Stimulated activated CD8-positive, alpha-beta memory T cell treated with anti-CD3 and anti-CD28 coated beads, Interleukin-15, amount 100 ng/mL, for 1 hour (primary cell): ENCODE measurements around the gene ADAR.
A peak's percentile ranks its signal among the peaks of the same experiment; 100 is the strongest.

ENCODE experiments used
- DNase-seq: peaks from one replicate; pipeline ENCODE4 v3.0.0-alpha.2; 2020; ENCODE audit warnings: low read depth

The ADAR gene

DNA sequence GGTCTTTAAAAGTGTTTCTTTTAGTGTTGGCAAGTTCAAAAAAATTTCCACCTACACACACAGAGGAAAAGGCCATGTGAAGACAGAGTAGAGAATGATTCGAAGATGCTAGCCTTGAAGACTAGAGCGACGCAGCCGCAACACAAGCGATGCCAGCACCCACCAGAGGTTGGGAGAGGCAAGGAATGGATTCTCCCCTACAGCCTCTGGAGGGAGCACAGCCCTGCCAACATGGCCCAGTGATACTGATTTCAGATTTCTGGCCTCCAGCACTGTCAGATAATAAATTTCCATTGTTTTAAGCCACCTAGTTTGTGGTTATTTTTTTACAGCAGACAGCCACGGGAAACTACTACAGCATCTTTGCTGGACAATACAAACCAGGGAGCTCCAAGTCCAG, 6.9 kb upstream of the ADAR start:
- no peak for DNase-seq

DNA sequence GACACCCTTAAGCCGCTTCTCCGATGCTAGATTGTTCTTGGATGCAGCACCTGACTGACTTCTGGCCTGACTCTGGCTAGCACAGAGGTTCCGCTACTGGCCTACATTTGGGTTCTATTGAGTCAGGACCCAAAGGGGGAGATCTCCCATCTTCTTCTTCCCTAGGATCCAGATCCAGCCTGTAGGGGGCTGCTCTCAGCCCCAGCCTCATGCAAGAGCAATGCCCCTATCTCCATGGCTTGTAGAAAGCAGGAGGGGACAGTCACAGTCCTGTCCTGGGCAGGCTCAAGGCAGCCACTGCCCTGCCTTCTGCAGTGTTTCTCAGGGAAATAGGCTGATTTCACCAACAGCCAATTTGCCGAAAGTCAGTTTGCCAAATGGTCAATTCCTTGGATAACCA, 6.3 kb upstream of the ADAR start:
- no peak for DNase-seq

DNA sequence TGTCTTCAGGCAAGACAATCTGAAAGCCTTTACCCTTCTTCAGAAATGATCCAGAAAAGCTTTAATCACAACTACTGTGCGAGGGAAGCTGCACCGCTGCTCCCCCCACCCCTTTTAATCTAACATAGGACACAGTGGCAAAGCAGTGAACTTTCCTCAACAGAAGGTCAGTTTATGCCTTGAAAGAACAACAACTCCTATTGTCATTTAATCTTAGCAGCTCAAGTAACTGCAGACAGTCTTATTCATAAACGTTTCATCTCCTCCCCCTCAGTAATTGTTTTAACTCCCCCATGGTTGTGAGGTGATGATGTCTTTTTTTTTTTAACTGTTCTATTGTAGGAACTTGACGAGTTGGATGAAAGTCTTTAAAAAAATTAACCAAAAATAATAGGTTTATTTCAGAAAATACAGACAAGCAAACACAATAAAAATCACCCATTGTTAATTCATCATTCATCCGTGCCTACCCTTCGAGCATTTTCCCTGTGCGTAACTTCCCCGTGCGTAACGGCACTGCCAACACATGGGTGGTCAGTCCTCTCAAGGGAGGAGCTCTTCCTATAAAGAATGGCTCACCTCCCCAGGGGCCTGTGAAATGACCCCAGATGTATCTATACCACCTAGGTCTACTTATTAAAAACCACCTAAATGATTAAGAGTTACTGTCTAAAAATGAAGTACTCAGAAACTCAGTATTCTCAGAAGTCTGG, 3.3 kb upstream of the ADAR start:
- no peak for DNase-seq

DNA sequence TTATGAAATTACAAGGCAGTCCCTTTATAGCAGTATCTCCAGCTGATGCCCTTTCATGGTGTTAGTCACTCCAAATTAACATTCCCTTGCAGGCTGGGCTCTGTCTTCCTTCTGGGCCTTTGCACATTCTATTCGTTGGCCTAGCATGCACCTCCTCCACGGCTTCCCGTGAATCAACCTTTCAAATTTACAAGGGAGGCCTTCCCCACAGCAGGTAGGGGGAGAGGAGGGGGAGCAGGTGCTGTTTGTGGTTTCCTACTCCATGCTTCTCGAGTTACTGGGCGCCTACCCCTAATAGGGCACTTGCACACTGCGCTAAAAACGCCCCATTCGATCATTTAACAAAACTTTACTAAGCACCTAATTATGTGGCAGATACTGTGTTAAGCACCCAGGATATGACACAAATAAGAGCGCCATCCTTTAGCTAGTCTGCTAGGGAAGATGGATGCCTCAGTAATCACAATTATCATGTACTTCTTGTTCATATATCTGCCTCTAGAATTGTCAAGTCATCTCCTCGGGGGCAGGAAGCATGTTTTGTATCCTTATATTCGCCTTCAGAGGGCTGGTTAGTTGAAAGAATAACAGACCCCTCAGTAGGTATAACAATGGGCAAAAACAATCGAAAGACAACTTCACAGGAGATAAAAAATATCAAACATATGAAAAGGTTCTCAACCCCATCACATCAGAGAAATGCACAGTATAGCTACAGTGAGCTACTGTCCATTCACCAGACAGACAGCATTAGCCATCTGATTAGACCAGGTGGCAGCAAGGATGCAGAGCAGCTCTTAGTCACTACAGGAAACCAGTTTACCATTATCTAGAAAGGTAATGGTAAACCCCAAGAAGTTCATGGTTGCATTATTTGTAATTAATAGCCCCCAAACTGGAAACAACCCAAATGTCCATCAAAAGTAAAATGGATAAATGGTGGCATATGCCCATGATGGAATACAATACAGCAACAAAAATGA, 1.7 kb upstream of the ADAR start:
- DNase-seq, result peak; percentile 13

DNA sequence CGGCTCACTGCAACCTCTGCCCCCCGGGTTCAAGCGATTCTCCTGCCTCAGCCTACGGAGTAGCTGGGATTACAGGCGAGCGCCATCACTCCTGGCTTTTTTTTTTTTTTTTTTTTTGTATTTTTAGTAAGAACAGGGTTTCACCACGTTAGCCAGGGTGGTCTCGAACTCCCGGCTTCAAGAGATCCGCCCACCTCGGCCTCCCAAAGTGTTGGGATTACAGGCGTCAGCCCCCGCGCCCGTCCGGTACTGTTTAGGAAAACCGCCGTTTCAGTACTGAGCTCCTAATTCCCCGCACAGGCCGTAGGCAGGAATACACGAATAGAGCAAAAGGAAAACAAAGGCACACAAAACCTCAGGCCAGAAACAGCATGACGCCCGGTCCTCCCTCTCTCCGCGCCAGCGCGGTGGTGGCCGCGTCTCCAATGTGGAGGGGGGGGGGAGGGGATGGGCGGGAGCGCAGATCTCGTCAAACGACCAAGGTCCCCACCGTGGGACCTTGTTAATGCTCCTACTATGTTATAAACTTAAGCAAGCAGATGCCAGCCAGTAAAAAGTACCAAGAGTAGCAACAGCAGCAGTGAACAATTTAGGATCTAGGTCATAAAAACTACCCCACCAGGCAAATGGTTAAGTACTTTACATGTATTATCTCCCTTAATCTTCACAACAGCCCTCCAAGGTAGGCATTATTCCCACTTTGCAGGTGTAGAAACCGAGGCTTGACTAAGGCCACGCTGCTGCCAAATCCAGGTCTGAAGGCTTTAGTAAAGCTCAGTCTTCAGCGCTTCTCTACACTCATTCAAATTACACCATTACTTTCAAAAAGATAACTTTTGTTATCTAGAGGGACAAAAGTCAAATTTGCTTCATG, 648 bp upstream of the ADAR start:
- no peak for DNase-seq

DNA sequence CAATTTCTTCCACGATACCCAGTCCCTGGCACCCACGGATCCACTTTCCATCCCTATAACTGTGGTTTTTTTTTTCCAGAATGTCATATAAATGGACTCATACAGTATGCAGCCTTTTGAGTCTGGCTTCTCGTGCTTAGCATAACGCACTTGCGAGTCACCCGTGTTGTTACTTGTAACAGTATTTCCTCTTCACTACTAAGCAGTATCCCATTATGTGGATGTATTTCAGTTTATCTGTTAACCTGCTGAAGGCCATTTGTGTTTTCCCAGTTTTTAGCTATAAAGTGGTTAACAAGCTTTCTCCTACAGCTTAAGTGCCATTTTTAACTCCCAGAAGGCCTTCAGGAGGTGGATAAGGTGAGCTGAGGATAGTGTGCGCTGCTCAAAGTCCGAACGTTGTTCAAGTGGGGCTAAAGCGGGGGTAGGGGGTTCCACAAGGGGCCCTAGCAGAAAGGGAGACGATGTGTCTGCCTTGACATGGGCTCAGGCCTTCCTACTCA, 829 bp downstream of the ADAR start:
- DNase-seq, result no peak

DNA sequence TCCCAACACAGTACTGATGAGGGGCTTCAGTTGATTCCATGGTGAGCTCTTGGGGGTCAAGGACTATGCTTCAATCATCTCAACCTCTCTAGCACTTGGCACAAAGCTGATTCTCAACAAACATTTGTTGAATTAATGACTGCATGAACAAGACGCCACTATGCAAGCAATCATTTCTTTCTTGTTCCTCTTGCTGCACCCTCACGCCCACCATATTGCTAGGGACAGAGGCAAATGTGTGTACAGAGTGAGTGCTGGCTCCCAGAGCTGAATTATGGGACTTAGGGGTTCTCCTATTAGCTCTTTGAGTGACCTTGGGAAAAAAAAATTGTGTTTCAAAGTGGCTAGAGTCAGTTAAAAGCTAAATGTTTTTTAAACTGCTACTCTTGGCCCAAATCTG, 2.5 kb downstream of the ADAR start:
- DNase-seq, result no peak

DNA sequence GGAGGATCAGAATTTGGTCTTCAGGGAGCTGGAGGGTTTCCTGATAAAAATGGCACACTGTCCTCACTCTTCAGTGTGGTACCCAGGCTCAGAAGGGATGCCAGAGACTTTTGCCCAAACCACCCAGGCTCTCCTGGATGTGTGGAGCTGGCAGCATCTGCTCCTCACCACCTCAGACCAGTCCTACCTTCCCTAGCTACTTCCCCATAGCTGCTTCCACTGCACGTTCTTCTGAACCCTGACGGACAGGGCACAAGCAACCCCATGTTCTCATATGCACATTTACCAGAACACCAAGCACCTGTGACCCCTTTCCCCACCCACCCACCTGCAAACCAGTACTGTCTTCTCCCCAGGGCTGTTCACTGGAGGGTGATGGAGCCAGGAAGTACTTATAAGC, 4.7 kb downstream of the ADAR start:
- no peak for DNase-seq

DNA sequence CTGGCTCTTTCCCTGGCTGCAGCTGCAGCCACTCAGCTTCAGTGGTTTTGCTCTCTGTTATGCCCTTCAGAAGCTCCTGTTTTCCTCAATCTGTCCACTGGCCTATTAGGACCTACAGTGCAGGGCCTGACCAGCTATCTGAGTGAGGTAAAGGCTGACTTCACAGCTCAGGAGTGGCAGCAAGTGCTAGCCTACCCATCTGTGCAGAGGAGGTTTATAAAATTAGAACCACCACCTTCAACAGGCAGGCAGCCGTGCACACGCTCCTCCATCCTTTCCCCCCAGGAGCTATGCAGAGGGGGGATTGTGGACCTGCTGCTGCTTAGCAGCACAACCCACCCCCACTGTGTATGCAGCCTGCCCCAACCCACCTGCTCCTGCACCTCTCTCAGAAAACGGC, 8.3 kb downstream of the ADAR start:
- no peak for DNase-seq

DNA sequence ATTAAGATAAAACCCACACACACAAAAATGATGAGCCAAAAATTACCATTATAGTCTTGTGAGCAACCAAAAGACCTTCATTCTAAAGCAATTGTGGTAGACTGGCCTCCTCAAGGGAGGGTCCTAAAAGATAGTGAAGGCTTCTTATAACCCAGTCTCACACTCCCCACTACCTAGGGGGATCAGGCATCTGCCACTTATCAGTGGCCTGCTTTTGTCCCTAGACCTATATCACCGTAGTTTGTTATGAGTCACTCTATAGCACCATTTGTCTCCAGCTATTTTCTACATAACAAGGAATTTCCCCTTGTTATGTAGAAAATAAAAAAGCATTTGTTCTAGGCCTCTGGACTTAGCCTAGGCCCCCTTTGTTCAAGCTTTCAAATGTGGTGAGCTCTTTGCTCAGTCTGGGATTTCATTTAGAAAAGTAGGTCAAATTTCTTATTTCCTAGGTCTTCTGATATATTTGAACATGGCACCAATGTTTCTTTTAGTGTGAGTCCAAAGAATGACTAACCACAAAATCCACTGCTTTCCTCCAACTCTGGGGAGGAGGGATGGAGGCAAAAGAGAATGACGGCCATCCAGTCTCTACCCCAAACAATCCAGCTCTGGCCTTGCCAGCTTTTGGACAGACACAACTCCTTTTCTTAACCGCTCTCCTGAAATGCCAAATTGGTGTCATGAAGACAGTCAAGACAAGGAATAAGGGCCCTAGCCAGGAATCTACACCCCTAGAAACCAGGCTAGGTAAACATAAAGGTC, 8.9 kb downstream of the ADAR start:
- no peak for DNase-seq

DNA sequence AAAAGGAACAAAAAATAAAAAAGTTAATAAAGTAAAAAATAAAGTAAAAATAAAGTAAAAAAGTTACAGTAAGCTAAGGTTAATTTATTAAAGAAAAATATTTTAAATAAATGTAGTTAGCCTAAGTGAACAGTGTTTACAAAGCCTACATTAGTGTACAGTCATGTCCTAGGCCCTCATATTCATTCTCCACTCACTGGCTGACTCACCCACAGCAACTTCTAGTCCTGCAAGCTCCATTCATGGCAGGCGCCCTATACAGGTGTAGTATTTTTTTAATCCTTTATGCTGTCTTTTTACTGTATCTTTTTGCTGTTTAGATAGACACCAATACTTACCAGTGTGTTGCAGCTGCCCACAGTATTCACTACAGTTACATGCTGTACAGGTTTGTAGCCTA, 12.4 kb downstream of the ADAR start:
- DNase-seq, result no peak

DNA sequence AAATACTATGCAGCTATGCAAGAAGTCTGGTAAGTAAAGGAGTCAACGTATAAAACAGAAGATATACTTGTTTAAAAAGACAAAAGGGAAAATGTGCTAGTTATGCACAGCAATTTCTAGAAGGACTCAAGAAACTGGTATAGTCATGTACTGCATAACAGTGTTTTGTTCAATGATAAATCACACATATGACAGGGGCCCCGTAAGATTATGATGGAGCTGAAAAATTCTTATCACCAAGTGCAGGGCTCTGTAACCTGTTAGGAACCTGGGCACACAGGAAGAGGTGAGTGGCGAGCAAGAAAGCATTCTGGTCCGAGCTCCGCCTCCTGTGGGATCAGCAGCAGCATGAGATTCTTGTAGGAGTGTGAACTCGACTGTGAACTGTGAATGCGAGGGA, 13.2 kb downstream of the ADAR start:
- no peak for DNase-seq

DNA sequence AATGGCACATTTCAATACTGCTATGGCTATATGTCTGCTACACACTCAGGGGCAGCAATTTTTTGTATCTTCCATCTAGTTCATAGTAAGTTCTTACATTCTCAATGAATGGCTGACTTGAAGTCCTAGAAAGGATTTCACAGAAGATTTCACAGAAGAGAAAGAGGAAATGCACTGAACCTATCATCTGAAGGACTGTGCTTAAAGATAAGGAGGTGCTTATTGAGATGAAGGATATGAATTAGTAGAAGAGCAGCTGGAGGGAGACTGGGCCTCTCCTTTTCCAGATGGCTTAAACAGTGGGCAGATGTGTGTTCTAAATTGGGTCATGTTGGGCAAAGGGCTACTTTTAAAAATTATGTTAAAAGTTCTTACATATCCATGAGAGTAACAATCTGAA, 14.6 kb downstream of the ADAR start:
- no peak for DNase-seq

DNA sequence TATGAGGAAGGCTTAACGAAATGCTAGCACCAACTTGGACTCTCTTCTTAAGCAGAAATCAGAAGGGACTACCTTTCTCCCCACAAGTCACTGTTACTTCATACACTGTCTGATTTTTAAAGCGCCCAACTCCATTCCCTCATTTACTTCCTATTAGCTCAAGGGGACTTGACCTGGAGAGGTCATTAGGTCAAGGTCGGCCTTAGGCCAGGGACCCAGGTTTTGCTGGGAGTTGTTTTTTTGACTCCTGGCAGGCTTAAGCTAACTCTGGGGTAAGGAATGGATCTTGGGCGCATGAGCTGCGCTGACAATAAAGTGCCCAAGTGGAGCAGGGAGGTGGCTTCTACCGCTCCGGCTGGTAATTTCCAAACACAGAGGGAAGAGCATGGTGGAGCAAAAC, 16.8 kb downstream of the ADAR start:
- DNase-seq, result no peak

DNA sequence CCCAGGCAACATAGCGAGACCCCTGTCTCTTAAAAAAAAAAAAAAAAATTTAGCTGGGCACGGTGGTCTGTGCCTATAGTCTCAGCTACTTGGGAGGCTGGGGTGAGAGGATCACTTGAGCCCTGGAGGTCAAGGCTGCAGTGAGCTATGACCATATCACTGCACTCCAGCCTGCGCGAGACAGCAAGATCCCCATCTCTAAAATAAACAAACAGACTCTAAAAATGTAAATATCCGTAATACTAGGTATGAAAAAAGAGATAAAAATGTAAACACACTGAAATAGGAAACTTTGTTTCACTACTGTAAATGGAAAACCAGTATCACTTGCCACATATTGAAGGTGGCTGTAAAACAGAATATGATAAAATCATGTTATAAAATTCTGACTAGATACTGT, 17.2 kb downstream of the ADAR start:
- DNase-seq, result no peak

DNA sequence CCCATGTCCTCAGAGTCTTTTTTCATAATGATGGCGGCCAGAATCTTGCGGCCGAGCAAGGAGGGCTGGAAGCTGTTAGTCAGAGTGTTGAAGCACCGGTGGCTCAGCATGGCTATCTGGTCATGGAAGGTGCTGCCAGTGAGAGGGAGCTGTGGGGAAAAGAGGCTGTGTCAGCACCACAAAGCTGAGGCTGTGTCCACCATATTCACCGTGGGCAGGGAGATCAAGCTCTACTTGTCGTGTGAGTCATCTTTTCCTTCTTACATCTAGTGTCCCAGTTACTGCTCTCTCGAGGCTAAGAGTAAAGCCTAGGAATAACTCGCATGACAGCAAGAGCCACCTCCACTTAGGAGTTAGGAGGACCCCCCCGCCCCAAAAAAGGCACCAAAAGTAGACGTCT, 18.2 kb downstream of the ADAR start:
- DNase-seq, result no peak

DNA sequence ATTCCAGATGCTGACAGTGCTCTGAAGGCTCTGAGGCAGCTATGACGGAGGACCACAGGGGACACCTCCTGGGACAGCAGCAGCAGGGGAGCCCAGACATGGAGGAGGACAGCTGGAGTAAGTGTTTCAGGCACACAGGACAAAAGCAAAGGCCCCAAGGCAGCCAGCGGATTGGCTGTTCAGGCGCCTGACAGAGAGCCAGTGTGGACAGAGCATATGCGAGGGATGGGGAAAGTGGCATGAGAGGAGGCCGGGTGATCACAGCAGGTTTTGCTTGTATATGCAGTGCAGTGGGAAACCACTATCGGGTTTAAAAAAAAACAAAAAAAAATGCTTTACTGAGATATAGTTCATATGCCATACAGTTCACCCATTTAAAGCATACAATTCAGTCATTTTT, 21.3 kb downstream of the ADAR start:
- no peak for DNase-seq

DNA sequence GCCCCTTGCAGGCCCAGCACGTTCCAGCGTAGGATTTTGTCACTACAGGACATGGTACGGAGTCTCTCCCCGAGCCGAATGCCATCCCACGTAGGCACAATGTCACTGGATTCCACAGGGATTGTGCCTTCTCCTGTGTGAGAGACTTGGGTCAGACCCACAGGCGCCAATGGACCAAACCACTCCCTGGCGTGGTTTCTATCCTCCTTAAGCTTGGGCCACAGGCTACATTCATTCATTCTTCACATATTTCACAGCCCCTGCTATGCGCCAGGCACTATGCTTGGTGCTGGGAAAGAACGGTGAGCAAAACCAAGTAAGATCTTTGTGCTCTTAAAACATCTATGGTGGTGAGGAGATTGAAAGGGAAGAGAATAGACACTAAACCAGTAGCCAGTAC, 21.8 kb downstream of the ADAR start:
- no peak for DNase-seq

DNA sequence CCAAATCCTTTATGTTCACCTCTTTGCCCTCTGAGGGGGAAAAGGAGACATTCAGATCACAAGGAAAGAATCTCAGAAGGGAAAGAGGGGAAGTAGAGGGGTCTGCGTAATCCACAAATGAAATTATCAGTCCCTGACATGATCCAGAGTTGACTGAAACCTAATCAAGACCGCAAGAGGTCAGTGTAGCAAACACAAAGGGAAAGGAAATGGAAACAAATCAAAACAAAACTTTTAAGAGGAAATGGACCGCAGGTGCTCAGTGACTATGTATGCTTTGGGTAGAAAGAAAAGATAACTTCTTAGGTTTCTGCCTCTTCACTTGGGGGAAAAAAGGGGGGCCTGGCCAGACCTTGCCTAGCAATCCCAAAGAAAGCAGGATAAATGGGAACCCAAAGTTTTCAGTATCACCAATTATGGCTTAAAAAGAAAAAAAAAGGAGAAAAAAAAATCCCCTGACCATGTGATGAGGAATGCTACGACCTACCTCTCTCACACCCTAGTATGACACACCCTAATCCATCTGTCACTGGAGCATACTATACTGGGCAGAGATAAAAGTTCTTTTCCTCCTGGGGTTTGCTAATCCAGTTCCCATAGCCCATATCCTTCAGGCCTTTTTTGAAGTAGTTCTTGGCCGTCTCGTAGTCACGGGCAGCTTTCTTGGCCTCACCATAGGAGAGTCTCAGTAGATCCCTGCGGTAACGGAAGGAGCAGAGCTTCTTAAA, 23.6 kb downstream of the ADAR start:
- DNase-seq, result no peak

DNA sequence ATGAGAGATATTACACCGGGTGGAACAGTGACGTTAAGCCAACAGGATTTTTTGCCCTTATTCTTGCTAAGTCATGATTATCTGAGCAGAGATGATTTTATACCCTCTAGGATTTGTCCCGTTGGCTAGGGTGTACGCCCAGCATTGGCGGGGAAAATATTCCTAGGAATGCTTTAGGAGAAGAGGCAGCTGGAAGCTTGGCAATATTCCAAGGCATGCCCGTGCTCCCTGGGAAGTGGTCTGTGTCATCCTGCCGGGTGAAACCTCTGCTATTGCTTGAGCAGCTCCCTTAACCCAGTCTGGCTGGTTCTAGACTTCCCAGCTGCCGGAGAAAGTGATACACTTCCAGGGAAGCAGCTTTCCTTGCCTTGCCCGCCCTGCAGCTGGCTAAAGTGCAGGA, 24.2 kb downstream of the ADAR start:
- no peak for DNase-seq

DNA sequence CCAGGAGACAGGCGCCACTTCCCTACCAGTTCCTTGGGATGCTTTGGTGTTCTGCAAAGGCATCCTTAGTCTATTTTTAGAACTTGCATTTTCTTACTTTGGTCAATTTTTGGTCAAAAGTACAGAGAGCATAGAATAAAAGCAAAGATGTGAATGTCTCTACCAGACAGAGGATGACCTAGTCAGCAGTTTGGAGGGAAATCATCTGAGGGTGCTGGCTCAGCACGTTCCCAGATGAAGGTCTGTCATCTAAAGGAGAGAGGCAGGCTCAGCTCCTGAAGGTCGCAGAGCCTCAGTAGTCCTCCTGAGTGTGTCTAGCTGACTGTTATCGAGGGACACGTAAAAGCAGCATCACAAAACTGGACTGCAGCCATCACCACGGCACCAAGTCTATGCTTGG, 25.1 kb downstream of the ADAR start:
- DNase-seq, result no peak
